Fibroblast of lung (primary cell): ENCODE results near the gene PIEZO2. TPM values are rescaled to one million over a fixed set of nuclear protein-coding genes. Genes with fewer than 3 reads are reported as not detected.
A peak's percentile ranks its signal among the peaks of the same experiment; 100 is the strongest.

Experiments used
- DNase-seq, 2 donors: peaks; one replicate each; pipeline versions ENCODE4 v3.0.0 to v3.0.0-alpha.2; 2010; ENCODE audit warnings: low read depth in 2 of 2
- H2AFZ ChIP-seq: 2 replicates; pipeline ENCODE4 v1.5.1; 2012; ENCODE audit warnings: low read length, control low read depth, inconsistent platforms
- H3K27ac ChIP-seq: 2 replicates; pipeline ENCODE4 v1.5.1; 2011; ENCODE audit warnings: low read length, control low read depth; ENCODE audit not compliant: insufficient read depth
- H3K27me3 ChIP-seq: 2 replicates; pipeline ENCODE4 v1.5.1; 2011; ENCODE audit warnings: mild to moderate bottlenecking, low read length; ENCODE audit not compliant: control insufficient read depth, insufficient read depth
- H3K36me3 ChIP-seq: 2 replicates; pipeline ENCODE4 v1.5.1; 2011; ENCODE audit warnings: low read length; ENCODE audit not compliant: control insufficient read depth, insufficient read depth
- H3K4me1 ChIP-seq: 2 replicates; pipeline ENCODE4 v1.5.1; 2011; ENCODE audit warnings: low read length; ENCODE audit not compliant: control insufficient read depth, insufficient read depth; ENCODE audit errors: extremely low read depth
- H3K4me2 ChIP-seq: 2 replicates; pipeline ENCODE4 v1.5.1; 2011; ENCODE audit warnings: low read length, control low read depth; ENCODE audit not compliant: insufficient read depth; ENCODE audit errors: extremely low read depth
- H3K4me3 ChIP-seq, 4 experiments: fragments of 200-600 bp in 1 of 4; sonication (generic) in 1 of 4; replicated peaks in 1 of 4; 2 replicates each; pipeline ENCODE4 v1.5.1; 2011 to 2016; ENCODE audit warnings: low read length in 4 of 4, low read depth in 3 of 4, mild to moderate bottlenecking in 3 of 4, control low read depth in 2 of 4, inconsistent platforms in 1 of 4, mixed read lengths in 1 of 4; ENCODE audit not compliant: insufficient read depth in 1 of 4; ENCODE audit errors: control extremely low read depth in 1 of 4
- H3K79me2 ChIP-seq: 2 replicates; pipeline ENCODE4 v1.5.1; 2012; ENCODE audit warnings: mild to moderate bottlenecking, low read length, inconsistent platforms; ENCODE audit not compliant: control insufficient read depth, insufficient read depth
- H3K9ac ChIP-seq: 2 replicates; pipeline ENCODE4 v1.5.1; 2011; ENCODE audit warnings: mild to moderate bottlenecking, low read length, control low read depth; ENCODE audit not compliant: insufficient read depth
- H3K9me3 ChIP-seq: 2 replicates; pipeline ENCODE4 v1.5.1; 2012; ENCODE audit warnings: low read depth, low read length; ENCODE audit not compliant: control insufficient read depth, insufficient read depth
- H4K20me1 ChIP-seq: 2 replicates; pipeline ENCODE4 v1.5.1; 2011; ENCODE audit warnings: low read length; ENCODE audit not compliant: control insufficient read depth, insufficient read depth; ENCODE audit errors: extremely low read depth
- EZH2 ChIP-seq: IDR thresholded peaks from 2 replicates; pipeline ENCODE4 v1.5.1; 2012; ENCODE audit warnings: low read length, control low read depth, mild to moderate bottlenecking; ENCODE audit errors: missing control alignments
- polyA plus RNA-seq, 2 donors: library from polyadenylated mRNA; depleted of rRNA in 1 of 2; stranded (reverse) in 1 of 2; unstranded in 1 of 2; fragments of >200 nt; gene quantifications; 2 replicates each; pipeline ENCODE4 v1.2.1, GENCODE V29; 2011 to 2012; ENCODE audit warnings: missing spikeins in 1 of 2
- total RNA-seq: library from RNA; depleted of rRNA; stranded (reverse); fragments of >200 nt; gene quantifications from 2 replicates; pipeline ENCODE4 v1.2.1, GENCODE V29; 2014
- TF ChIP-seq, protein P1 (sequence below), 2 donors: IDR thresholded peaks in 1 of 2; conservative IDR thresholded peaks in 1 of 2; 1 replicate in 1 of 2; 2 replicates in 1 of 2; pipeline ENCODE4 v1.5.1; 2011 to 2012; ENCODE audit warnings: low read length in 2 of 2, control low read depth in 1 of 2, inconsistent platforms in 1 of 2, low read depth in 1 of 2, mild to moderate bottlenecking in 1 of 2

Gene PIEZO2
- total and polyA plus RNA-seq, 2 donors (not counting 1 experiment from before 2014, with no cell fraction given) = 1.2 to 6.6 TPM

DNA sequence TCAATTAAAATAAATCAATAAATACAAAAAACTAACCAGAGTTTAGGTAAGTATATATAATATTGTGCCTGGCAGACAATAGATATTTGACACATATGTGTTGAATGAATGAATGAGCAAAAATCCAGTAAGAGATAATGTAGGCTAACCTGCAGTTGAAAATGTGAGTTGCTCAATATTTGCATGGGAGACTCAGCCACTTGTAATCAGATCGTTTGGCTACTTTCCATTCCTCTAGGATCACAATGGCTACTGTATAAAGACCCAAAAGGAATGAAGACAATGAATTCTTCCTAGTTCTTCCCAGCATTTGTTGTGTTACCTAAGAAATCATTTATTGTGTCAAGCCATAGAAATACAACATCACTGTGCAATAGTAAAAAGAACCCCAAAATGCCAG lies 25.3 kb downstream of the PIEZO2 start:
- no peaks in the 10 kb centered on the region for H3K9me3 ChIP-seq
- H3K27me3 ChIP-seq = no peaks in the 10 kb centered on the region
- H3K4me1 ChIP-seq = no peaks in the 10 kb centered on the region
- no peak overlapping the region for H3K4me2 ChIP-seq
- H3K79me2 ChIP-seq = no peaks in the 10 kb centered on the region
- DNase-seq = no peak
- no peaks in the 10 kb centered on the region for H4K20me1 ChIP-seq
- no peaks in the 10 kb centered on the region for H3K36me3 ChIP-seq
- H3K4me3 ChIP-seq = no peak overlapping the region
- H3K9ac ChIP-seq = no peak overlapping the region
- H2AFZ ChIP-seq = no peak overlapping the region
- H3K27ac ChIP-seq = no peak overlapping the region
- TF ChIP-seq EZH2 = no peak
- TF ChIP-seq, protein P1, sequence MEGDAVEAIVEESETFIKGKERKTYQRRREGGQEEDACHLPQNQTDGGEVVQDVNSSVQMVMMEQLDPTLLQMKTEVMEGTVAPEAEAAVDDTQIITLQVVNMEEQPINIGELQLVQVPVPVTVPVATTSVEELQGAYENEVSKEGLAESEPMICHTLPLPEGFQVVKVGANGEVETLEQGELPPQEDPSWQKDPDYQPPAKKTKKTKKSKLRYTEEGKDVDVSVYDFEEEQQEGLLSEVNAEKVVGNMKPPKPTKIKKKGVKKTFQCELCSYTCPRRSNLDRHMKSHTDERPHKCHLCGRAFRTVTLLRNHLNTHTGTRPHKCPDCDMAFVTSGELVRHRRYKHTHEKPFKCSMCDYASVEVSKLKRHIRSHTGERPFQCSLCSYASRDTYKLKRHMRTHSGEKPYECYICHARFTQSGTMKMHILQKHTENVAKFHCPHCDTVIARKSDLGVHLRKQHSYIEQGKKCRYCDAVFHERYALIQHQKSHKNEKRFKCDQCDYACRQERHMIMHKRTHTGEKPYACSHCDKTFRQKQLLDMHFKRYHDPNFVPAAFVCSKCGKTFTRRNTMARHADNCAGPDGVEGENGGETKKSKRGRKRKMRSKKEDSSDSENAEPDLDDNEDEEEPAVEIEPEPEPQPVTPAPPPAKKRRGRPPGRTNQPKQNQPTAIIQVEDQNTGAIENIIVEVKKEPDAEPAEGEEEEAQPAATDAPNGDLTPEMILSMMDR (conservative IDR thresholded peaks at IDR 0.05 in 1 of 2, IDR thresholded peaks at IDR 0.05 in 1 of 2; ENCODE audit: low read depth in 1 of 2, low read length in 2 of 2) = no peak

DNA sequence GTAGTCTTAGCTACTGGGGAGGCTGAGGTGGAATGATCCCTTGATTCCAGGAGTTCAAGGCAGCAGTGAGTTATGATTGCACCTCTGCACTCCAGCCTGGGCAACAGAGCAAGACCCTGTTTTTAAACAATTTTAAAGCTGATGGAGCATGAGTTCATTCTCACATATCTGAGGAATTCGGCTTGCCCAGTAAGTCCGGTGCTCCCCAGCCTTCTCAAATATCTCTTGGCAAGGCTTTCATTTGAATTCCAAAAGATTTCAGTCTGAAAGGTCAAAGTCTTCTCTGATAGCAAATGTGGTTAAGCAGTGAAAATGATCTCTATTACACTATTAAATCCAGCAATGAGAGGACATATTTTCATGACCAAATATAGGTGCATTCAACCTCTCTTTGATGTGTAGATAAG lies 27.9 kb downstream of the PIEZO2 start:
- TF ChIP-seq EZH2 = no peak
- TF ChIP-seq, protein P1 (conservative IDR thresholded peaks at IDR 0.05 in 1 of 2, IDR thresholded peaks at IDR 0.05 in 1 of 2; ENCODE audit: low read depth in 1 of 2, low read length in 2 of 2) = no peak
- no peaks in the 10 kb centered on the region for H3K4me1 ChIP-seq
- no peak overlapping the region for H3K9ac ChIP-seq
- no peaks in the 10 kb centered on the region for H3K36me3 ChIP-seq
- no peak overlapping the region for H3K4me2 ChIP-seq
- no peak overlapping the region for H3K27ac ChIP-seq
- H3K27me3 ChIP-seq = no peaks in the 10 kb centered on the region
- DNase-seq = peak in 1 of 2 donors; percentile 35
- H4K20me1 ChIP-seq = no peaks in the 10 kb centered on the region
- H3K9me3 ChIP-seq = no peaks in the 10 kb centered on the region
- H3K4me3 ChIP-seq = no peak overlapping the region
- H2AFZ ChIP-seq = no peak overlapping the region
- no peaks in the 10 kb centered on the region for H3K79me2 ChIP-seq

DNA sequence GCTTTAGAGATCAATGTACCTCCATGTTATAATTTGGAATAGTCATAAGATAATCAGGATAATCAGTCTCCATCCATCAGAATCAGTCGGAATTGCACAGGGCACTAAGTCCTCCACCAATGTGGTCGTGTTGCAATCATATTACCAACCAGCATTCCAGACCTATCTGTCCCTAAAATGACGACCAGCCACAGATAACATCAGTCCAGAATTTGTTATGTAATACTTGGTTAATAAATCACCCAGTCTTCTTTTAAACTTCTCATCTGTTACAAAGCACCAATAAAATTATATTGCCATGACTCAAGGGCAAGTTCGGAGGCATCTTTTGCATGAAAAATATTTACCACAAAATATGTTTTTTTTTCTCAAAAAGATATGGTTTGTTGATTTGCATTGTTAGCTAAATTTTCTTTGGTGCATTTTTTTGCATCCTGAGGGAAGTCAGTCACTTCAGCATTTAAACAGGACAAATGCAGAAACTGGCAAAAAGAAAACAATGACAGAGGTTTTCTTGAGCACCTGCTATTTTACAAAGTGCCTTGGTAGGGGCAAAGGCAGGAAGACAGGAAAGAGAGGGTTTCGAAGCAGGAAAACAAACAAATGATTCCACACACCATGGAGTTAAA lies 29.3 kb downstream of the PIEZO2 start:
- Histone ChIP-seq H4K20me1 (no peaks in the 10 kb centered on the region), H3K4me3 (no peak overlapping the region), H3K27ac (no peak overlapping the region), H3K79me2 (no peaks in the 10 kb centered on the region), H3K4me1 (no peaks in the 10 kb centered on the region), H3K9ac (no peak overlapping the region), H2AFZ (no peak overlapping the region), H3K27me3 (no peaks in the 10 kb centered on the region), H3K4me2 (no peak overlapping the region), H3K9me3 (no peaks in the 10 kb centered on the region), H3K36me3 (no peaks in the 10 kb centered on the region)
- peak in 1 of 2 donors; percentile 39 for DNase-seq
- TF ChIP-seq, protein P1 (conservative IDR thresholded peaks at IDR 0.05 in 1 of 2, IDR thresholded peaks at IDR 0.05 in 1 of 2; ENCODE audit: low read depth in 1 of 2, low read length in 2 of 2) = no peak
- TF ChIP-seq EZH2 = no peak
